Measurements from ENCODE around the gene KIF1A. TPM values are rescaled to one million over a fixed set of nuclear protein-coding genes. Genes with fewer than 3 reads are reported as not detected.
A peak's percentile ranks its signal among the peaks of the same experiment; 100 is the strongest.

KIF1A gene
- total and polyA plus RNA-seq, 2 of the 13 experiments (the other 11 are each of a cell fraction or from before 2014, with no cell fraction given), result 0.01 TPM; not detected in 1

DNA sequence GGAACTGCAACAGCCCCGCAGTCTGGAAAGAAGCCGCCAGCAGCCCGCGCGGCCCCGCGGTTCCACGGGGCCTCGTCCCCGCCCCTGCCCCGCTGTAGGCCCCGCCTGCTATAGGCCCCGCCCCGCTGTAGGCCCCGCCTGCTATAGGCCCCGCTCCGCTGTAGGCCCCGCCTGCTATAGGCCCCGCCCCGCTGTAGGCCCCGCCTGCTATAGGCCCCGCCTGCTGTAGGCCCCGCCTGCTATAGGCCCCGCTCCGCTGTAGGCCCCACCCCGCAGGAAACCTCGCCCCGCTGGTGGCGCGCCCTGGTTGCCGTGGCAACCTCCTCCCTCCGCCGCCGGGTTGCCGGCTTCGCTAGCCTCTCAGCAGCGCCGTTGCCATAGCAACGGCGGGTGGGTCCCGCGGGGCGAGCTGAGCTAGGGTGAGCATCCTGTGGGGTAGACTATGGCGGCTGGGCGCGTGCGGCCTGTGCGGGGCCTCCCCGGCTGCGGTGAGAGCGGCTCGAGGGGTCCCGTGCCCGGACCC, 12.2 kb upstream of the KIF1A start (continued):
- TF ChIP-seq, protein P1, sequence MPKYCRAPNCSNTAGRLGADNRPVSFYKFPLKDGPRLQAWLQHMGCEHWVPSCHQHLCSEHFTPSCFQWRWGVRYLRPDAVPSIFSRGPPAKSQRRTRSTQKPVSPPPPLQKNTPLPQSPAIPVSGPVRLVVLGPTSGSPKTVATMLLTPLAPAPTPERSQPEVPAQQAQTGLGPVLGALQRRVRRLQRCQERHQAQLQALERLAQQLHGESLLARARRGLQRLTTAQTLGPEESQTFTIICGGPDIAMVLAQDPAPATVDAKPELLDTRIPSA (CRISPR knock-in tag; IDR thresholded peaks at IDR 0.05; ENCODE audit: borderline replicate concordance), result no peak
- TF ChIP-seq, protein P2, sequence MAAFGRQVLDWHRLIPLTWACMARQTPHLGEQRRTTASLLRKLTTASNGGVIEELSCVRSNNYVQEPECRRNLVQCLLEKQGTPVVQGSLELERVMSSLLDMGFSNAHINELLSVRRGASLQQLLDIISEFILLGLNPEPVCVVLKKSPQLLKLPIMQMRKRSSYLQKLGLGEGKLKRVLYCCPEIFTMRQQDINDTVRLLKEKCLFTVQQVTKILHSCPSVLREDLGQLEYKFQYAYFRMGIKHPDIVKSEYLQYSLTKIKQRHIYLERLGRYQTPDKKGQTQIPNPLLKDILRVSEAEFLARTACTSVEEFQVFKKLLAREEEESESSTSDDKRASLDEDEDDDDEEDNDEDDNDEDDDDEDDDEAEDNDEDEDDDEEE (CRISPR knock-in tag; IDR thresholded peaks at IDR 0.05), result no peak
- TF ChIP-seq ZNF30 (CRISPR knock-in tag; IDR thresholded peaks at IDR 0.05) (no peak), MYC (CRISPR knock-in tag; IDR thresholded peaks at IDR 0.05; ENCODE audit: borderline replicate concordance) (peak; percentile 30; the same call in 1 of the 2 replicates), CHD4 (IDR thresholded peaks at IDR 0.05; ENCODE audit: borderline replicate concordance, low read length) (no peak), RAD21 (CRISPR knock-in tag; IDR thresholded peaks at IDR 0.05) (no peak), KAT7 (CRISPR knock-in tag; IDR thresholded peaks at IDR 0.05; ENCODE audit: borderline replicate concordance) (no peak), ZNF546 (CRISPR knock-in tag; conservative IDR thresholded peaks at IDR 0.05) (no peak), ZNF180 (CRISPR knock-in tag; IDR thresholded peaks at IDR 0.05; ENCODE audit: borderline replicate concordance, low read depth) (no peak), DMAP1 (CRISPR knock-in tag; IDR thresholded peaks at IDR 0.05) (0 out of 2 replicates have a peak, but pooled peaks have one; percentile 8), ZNF883 (CRISPR knock-in tag; IDR thresholded peaks at IDR 0.05; ENCODE audit: not compliant biosample characterization) (no peak), ZNF83 (CRISPR knock-in tag; IDR thresholded peaks at IDR 0.05; ENCODE audit: borderline replicate concordance) (no peak), TAF15 (IDR thresholded peaks at IDR 0.05; ENCODE audit: low read depth, low read length, poor library complexity, severe bottlenecking) (no peak), ZNF776 (CRISPR knock-in tag; IDR thresholded peaks at IDR 0.05) (no peak), ATF1 (CRISPR knock-in tag; IDR thresholded peaks at IDR 0.05) (no peak), HHEX (CRISPR knock-in tag; IDR thresholded peaks at IDR 0.05) (no peak), RAD51 (IDR thresholded peaks at IDR 0.05; ENCODE audit: borderline replicate concordance) (no peak), MED1 (CRISPR knock-in tag; IDR thresholded peaks at IDR 0.05) (no peak), ZNF354B (CRISPR knock-in tag; IDR thresholded peaks at IDR 0.05) (no peak), POLR2AphosphoS2 (IDR thresholded peaks at IDR 0.05; ENCODE audit: low read depth, low read length) (no peak), ZNF263 (CRISPR knock-in tag; IDR thresholded peaks at IDR 0.05) (no peak)
- TF ChIP-seq, protein P3, sequence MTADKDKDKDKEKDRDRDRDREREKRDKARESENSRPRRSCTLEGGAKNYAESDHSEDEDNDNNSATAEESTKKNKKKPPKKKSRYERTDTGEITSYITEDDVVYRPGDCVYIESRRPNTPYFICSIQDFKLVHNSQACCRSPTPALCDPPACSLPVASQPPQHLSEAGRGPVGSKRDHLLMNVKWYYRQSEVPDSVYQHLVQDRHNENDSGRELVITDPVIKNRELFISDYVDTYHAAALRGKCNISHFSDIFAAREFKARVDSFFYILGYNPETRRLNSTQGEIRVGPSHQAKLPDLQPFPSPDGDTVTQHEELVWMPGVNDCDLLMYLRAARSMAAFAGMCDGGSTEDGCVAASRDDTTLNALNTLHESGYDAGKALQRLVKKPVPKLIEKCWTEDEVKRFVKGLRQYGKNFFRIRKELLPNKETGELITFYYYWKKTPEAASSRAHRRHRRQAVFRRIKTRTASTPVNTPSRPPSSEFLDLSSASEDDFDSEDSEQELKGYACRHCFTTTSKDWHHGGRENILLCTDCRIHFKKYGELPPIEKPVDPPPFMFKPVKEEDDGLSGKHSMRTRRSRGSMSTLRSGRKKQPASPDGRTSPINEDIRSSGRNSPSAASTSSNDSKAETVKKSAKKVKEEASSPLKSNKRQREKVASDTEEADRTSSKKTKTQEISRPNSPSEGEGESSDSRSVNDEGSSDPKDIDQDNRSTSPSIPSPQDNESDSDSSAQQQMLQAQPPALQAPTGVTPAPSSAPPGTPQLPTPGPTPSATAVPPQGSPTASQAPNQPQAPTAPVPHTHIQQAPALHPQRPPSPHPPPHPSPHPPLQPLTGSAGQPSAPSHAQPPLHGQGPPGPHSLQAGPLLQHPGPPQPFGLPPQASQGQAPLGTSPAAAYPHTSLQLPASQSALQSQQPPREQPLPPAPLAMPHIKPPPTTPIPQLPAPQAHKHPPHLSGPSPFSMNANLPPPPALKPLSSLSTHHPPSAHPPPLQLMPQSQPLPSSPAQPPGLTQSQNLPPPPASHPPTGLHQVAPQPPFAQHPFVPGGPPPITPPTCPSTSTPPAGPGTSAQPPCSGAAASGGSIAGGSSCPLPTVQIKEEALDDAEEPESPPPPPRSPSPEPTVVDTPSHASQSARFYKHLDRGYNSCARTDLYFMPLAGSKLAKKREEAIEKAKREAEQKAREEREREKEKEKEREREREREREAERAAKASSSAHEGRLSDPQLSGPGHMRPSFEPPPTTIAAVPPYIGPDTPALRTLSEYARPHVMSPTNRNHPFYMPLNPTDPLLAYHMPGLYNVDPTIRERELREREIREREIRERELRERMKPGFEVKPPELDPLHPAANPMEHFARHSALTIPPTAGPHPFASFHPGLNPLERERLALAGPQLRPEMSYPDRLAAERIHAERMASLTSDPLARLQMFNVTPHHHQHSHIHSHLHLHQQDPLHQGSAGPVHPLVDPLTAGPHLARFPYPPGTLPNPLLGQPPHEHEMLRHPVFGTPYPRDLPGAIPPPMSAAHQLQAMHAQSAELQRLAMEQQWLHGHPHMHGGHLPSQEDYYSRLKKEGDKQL (CRISPR knock-in tag; IDR thresholded peaks at IDR 0.05; ENCODE audit: low read depth), result no peak
- TF ChIP-seq, protein P4, sequence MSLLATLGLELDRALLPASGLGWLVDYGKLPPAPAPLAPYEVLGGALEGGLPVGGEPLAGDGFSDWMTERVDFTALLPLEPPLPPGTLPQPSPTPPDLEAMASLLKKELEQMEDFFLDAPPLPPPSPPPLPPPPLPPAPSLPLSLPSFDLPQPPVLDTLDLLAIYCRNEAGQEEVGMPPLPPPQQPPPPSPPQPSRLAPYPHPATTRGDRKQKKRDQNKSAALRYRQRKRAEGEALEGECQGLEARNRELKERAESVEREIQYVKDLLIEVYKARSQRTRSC (CRISPR knock-in tag; IDR thresholded peaks at IDR 0.05; ENCODE audit: low read depth), result no peak
- TF ChIP-seq, protein P5, sequence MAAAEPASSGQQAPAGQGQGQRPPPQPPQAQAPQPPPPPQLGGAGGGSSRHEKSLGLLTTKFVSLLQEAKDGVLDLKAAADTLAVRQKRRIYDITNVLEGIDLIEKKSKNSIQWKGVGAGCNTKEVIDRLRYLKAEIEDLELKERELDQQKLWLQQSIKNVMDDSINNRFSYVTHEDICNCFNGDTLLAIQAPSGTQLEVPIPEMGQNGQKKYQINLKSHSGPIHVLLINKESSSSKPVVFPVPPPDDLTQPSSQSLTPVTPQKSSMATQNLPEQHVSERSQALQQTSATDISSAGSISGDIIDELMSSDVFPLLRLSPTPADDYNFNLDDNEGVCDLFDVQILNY (CRISPR knock-in tag; conservative IDR thresholded peaks at IDR 0.05), result no peak
